Measurements from ENCODE around the gene PCCA.

DNA sequence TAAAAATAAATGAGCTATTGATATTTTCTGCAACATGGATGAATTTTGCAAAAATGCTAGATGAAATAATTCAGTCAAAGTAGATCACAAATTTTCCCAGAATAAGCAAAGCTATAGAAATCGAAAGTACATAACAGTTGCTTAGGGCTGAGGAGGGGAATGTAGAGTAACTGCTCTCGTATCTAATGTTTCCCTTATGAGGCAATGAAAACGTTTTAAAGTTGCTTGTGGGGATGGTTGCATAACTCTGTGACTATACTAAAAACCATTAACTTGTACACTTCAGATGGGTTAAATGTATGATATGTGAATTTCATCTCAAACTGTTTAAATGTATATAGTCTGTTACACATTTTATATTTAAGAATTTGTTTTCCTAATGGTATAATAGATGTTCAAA, 268.0 kb downstream of the PCCA start:
- TF ChIP-seq, protein P1, sequence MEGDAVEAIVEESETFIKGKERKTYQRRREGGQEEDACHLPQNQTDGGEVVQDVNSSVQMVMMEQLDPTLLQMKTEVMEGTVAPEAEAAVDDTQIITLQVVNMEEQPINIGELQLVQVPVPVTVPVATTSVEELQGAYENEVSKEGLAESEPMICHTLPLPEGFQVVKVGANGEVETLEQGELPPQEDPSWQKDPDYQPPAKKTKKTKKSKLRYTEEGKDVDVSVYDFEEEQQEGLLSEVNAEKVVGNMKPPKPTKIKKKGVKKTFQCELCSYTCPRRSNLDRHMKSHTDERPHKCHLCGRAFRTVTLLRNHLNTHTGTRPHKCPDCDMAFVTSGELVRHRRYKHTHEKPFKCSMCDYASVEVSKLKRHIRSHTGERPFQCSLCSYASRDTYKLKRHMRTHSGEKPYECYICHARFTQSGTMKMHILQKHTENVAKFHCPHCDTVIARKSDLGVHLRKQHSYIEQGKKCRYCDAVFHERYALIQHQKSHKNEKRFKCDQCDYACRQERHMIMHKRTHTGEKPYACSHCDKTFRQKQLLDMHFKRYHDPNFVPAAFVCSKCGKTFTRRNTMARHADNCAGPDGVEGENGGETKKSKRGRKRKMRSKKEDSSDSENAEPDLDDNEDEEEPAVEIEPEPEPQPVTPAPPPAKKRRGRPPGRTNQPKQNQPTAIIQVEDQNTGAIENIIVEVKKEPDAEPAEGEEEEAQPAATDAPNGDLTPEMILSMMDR (IDR thresholded peaks at IDR 0.05; ENCODE audit: low read depth, low read length): no peak
- TF ChIP-seq EZH2phosphoT487 (IDR thresholded peaks at IDR 0.05; ENCODE audit: low read depth): no peak
